ENCODE data around the gene GUK1.

DNA sequence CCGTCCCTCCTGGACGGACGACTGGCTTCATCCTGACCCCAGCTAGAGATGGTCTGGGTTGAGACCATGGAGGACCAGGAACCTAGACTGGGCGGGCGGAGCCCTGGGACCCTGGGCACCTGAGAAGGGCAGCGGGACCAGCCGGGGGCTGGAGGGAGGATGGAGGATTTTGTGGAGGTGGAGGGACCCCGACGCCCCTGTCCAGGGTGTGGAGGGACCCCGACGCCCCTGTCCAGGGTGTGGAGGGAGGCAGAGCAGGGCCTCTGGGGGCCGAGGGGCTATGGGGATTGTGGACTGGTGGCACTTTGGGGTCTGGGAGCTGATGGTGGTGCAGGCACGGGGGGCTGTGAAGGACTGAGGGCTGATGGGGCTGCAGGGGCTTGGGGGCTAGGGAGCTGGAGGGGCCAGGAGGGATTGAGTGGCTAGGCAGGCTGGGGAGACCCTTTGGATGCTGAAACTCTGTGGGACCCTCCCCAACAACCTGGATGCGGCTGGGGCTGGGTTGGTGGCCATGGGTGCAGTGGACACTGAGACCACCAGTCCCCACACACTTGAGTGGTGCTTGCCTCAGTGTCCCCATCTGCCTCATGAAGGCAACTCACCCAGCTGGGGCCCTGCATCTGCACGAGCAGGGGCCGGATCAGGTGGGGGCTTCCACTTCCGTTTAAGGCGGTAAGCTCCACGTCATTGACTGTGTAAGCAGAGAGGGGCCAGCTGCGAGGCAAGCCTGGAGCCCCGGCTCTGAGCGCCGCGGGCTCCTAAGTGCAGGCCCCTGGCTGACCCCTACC, 17.1 kb downstream of the GUK1 start:
- no peak for TF ChIP-seq SP1 (CRISPR knock-in tag; conservative IDR thresholded peaks at IDR 0.05)
- TF ChIP-seq, protein P1, sequence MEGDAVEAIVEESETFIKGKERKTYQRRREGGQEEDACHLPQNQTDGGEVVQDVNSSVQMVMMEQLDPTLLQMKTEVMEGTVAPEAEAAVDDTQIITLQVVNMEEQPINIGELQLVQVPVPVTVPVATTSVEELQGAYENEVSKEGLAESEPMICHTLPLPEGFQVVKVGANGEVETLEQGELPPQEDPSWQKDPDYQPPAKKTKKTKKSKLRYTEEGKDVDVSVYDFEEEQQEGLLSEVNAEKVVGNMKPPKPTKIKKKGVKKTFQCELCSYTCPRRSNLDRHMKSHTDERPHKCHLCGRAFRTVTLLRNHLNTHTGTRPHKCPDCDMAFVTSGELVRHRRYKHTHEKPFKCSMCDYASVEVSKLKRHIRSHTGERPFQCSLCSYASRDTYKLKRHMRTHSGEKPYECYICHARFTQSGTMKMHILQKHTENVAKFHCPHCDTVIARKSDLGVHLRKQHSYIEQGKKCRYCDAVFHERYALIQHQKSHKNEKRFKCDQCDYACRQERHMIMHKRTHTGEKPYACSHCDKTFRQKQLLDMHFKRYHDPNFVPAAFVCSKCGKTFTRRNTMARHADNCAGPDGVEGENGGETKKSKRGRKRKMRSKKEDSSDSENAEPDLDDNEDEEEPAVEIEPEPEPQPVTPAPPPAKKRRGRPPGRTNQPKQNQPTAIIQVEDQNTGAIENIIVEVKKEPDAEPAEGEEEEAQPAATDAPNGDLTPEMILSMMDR (IDR thresholded peaks at IDR 0.05): no peak
- TF ChIP-seq, protein P2, sequence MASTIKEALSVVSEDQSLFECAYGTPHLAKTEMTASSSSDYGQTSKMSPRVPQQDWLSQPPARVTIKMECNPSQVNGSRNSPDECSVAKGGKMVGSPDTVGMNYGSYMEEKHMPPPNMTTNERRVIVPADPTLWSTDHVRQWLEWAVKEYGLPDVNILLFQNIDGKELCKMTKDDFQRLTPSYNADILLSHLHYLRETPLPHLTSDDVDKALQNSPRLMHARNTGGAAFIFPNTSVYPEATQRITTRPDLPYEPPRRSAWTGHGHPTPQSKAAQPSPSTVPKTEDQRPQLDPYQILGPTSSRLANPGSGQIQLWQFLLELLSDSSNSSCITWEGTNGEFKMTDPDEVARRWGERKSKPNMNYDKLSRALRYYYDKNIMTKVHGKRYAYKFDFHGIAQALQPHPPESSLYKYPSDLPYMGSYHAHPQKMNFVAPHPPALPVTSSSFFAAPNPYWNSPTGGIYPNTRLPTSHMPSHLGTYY (CRISPR knock-in tag; IDR thresholded peaks at IDR 0.05): no peak
